Psoas muscle (tissue), 8 donors: Measurements from ENCODE around the gene FMNL3. TPM values are rescaled to one million over a fixed set of nuclear protein-coding genes. Genes with fewer than 3 reads are reported as not detected.
"Not testable (repeated sequence)": the region's sequence is repeated elsewhere in the genome, so short reads cannot be mapped to it uniquely, and the experiment has no call there.

Experiments
- ATAC-seq, 4 donors: fragments of 200-7000 bp; cut with Tn5 transposase; one replicate each; pipeline ENCODE4 v1.9.1; 2020; ENCODE audit warnings: moderate library complexity in 3 of 4, mild to moderate bottlenecking in 2 of 4
- DNase-seq, 2 donors: peaks; one replicate each; pipeline ENCODE4 v3.0.0-alpha.2; 2020
- H3K27ac ChIP-seq: fragments of 200-600 bp; one replicate; pipeline ENCODE4 v1.8.0; 2022
- H3K27me3 ChIP-seq, 3 donors: fragments of 200-600 bp in 1 of 3; one replicate each; pipeline versions ENCODE4 v1.6.1 to v1.8.0; 2013 to 2022; ENCODE audit warnings: low read length in 2 of 3, mild to moderate bottlenecking in 2 of 3, moderate library complexity in 1 of 3; ENCODE audit not compliant: insufficient read depth in 3 of 3
- H3K36me3 ChIP-seq, 2 donors: fragments of 200-600 bp in 1 of 2; one replicate each; pipeline versions ENCODE4 v1.6.1 to v1.8.0; 2013 to 2022; ENCODE audit warnings: low read depth in 1 of 2, mild to moderate bottlenecking in 1 of 2, moderate library complexity in 1 of 2; ENCODE audit not compliant: insufficient read depth in 1 of 2
- H3K4me1 ChIP-seq: fragments of 200-600 bp; one replicate; pipeline ENCODE4 v1.8.0; 2022
- H3K4me3 ChIP-seq: fragments of 200-600 bp; one replicate; pipeline ENCODE4 v1.8.0; 2022; ENCODE audit warnings: mild to moderate bottlenecking
- H3K9me3 ChIP-seq: fragments of 200-600 bp; one replicate; pipeline ENCODE4 v1.8.0; 2022
- CTCF ChIP-seq: fragments of 200-600 bp; IDR thresholded peaks from one replicate; pipeline ENCODE4 v1.8.0; 2022; ENCODE audit warnings: antibody characterized with exemption
- WGBS, 3 donors: extraction: QIAGEN DNeasy Blood & Tissue Kit; methylation state at CpG; one replicate each; pipeline versions ENCODE4 v1.1.6 to v1.1.7; 2013; 5-methylcytosine and 5-hydroxymethylcytosine counted together
- intact Hi-C, 2 donors: fragments of 100-400 bp; cut with DNase I; formaldehyde crosslinking; loops; one replicate each; pipeline versions ENCODE4 v1.11.0 to v1.14.2; 2022
- polyA plus RNA-seq, 3 donors: library from polyadenylated mRNA; stranded (reverse); fragments of 200-250 nt; gene quantifications; one replicate each; pipeline ENCODE4 v1.2.3, GENCODE V29; 2013
- total RNA-seq, 4 donors: library from RNA; stranded (reverse); fragmentation: NEBNext Ultra II Directional in 2 of 4; extraction: Animal tissue kit (Norgen Biotek cat#: 25700) in 2 of 4; gene quantifications; one replicate each; pipeline versions ENCODE4 v1.2.1 to v1.2.4, GENCODE V29; 2021 to 2023
- donor health status: healthy with polysubstance abuse.
- donor health status: DM: no; HTN: no; CAD: no; lungs with moderate emphysema.
- donor health status: Bipolar disorder and iron deficiency.
- donor health status: healthy.
- donor health status: DM: yes; HTN: yes; CAD: no.
- donor health status: DM: no; HTN: no; CAD: no.
- donor health status: DM: no; HTN: no; CAD: no.
- donor health status: DM: yes; HTN: yes; CAD: no.

Gene FMNL3
- total and polyA plus RNA-seq, 7 donors: 1.5 to 11.3 (median 5.5) TPM

GRCh38 chr12:49615725-49616124, 91.5 kb downstream of the FMNL3 start:
- Histone ChIP-seq H3K27me3 (no peaks in the 10 kb centered on the region), H3K27ac (no peak overlapping the region), H3K4me3 (no peak overlapping the region), H3K4me1 (no peaks in the 10 kb centered on the region), H3K36me3 (no peaks in the 10 kb centered on the region), H3K9me3 (no peaks in the 10 kb centered on the region)
- no peak for DNase-seq
- intact Hi-C loops: no loop called here
- no peak for TF ChIP-seq CTCF
- WGBS, 3 donors: 98 to 100% (median 98%) methylated on average over 4 to 7 of the region's 7 CpGs
- ATAC-seq: no peak

GRCh38 chr12:49612210-49612609, 95.0 kb downstream of the FMNL3 start:
- H3K9me3 ChIP-seq: no peaks in the 10 kb centered on the region
- TF ChIP-seq CTCF: no peak
- ATAC-seq (no peak), DNase-seq (no peak)
- no peak overlapping the region for H3K27ac ChIP-seq
- H3K4me1 ChIP-seq: no peaks in the 10 kb centered on the region
- intact Hi-C loops: no loop called here
- H3K36me3 ChIP-seq: no peaks in the 10 kb centered on the region
- no peak overlapping the region for H3K4me3 ChIP-seq
- H3K27me3 ChIP-seq: no peaks in the 10 kb centered on the region

GRCh38 chr12:49610785-49611184, 96.4 kb downstream of the FMNL3 start:
- H3K4me1 ChIP-seq, H3K4me3 ChIP-seq, ATAC-seq, intact Hi-C loops, H3K27me3 ChIP-seq, H3K27ac ChIP-seq, H3K9me3 ChIP-seq, DNase-seq, H3K36me3 ChIP-seq: not testable (repeated sequence)
- WGBS, 3 donors: 96 to 98% (median 97%) methylated on average over 4 of the region's 4 CpGs

GRCh38 chr12:49609875-49610154, 97.4 kb downstream of the FMNL3 start:
- intact Hi-C loops: no loop called here
- H3K27me3 ChIP-seq: no peaks in the 10 kb centered on the region
- no peak overlapping the region for H3K27ac ChIP-seq
- no peak overlapping the region for H3K4me3 ChIP-seq
- 53 to 70% (median 56%) methylated on average over 1 of the region's 1 CpG for WGBS, 3 donors
- DNase-seq (no peak), ATAC-seq (no peak)
- no peaks in the 10 kb centered on the region for H3K36me3 ChIP-seq
- no peaks in the 10 kb centered on the region for H3K4me1 ChIP-seq
- no peak for TF ChIP-seq CTCF
- no peaks in the 10 kb centered on the region for H3K9me3 ChIP-seq

GRCh38 chr12:49609059-49609874, 97.9 kb downstream of the FMNL3 start:
- Histone ChIP-seq H3K27ac (no peak overlapping the region), H3K4me1 (no peaks in the 10 kb centered on the region), H3K36me3 (no peaks in the 10 kb centered on the region), H3K27me3 (no peaks in the 10 kb centered on the region), H3K9me3 (no peaks in the 10 kb centered on the region), H3K4me3 (no peak overlapping the region)
- intact Hi-C loops: no loop called here
- ATAC-seq (no peak), DNase-seq (no peak)
- TF ChIP-seq CTCF: no peak
- 92 to 100% (median 96%) methylated on average over 2 of the region's 2 CpGs for WGBS, 3 donors

GRCh38 chr12:49605539-49605938, 101.7 kb downstream of the FMNL3 start, which contains the start of gene FAM186B:
Gene FAM186B, minus strand, starts transcription at chr12:49605639. Its CDS starts 162 bp downstream, at chr12:49605477.
- DNase-seq, intact Hi-C loops, H3K9me3 ChIP-seq, H3K4me3 ChIP-seq, H3K36me3 ChIP-seq, H3K27ac ChIP-seq, H3K4me1 ChIP-seq, H3K27me3 ChIP-seq, ATAC-seq: not testable (repeated sequence)
- WGBS, 3 donors: 97 to 99% (median 98%) methylated on average over 3 to 4 of the region's 4 CpGs
